ENCODE results near the gene ST6GALNAC4. TPM values are rescaled to one million over a fixed set of nuclear protein-coding genes. Genes with fewer than 3 reads are reported as not detected.

Gene ST6GALNAC4
- total RNA-seq, 6 donors from 2014 or later: 41.3 to 105 (median 56.2) TPM

DNA sequence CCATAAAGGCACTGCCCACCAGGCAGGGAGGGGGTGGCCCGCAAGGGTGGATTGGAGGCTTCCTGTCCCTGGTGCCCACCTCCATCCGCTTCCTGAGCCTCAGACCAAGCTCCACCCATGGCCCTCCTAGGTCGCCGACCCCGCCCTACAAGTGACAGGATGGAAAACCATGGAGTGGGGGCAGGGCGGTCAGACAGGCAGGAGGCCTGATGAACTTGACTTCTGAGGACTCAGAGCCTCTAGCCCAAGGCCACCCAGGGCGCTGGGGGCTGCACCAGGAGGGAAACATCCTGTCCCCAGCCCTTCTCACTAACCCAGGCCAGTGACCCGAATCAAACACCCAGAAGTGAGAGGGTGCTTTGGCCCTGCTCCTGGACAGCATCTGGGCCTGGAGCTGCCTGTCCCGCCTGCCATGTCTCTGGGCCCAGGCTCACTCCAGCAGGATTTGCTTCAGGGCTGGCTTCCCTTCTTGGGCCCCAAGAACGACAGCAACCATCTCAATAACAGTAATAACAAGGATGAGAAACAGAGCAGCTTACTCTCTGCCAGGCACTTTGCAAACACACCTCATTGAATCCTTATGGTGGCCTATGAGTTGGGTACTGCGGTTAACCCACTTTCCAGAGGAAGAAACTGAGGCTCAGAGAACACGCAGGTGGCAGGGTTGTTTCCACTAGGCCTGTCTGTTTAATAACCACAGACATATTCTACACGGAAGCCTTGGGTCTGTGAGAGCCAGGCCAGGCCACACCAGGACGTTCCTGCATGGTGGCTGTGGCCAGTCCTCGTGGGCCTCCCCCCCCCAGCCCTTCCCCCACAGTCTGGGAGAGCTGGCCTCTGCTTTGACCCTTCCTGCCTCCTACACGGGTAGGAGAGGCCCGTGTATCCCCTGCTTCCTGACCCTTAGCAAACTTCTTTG, 13.0 kb downstream of the ST6GALNAC4 start:
- WGBS, 2 donors: 22 to 28% methylated on average over 3 to 17 of the region's 17 CpGs
- no peaks in the 10 kb centered on the region for H3K9me3 ChIP-seq
- TF ChIP-seq POLR2AphosphoS5 (IDR thresholded peaks at IDR 0.05) (peak; percentile 79 to 84), EP300 (IDR thresholded peaks at IDR 0.05) (peak in 2 of 4 donors; percentile 44 to 64), POLR2A (IDR thresholded peaks at IDR 0.05) (peak in 1 of 4 donors; percentile 71)
- TF ChIP-seq, protein P1, sequence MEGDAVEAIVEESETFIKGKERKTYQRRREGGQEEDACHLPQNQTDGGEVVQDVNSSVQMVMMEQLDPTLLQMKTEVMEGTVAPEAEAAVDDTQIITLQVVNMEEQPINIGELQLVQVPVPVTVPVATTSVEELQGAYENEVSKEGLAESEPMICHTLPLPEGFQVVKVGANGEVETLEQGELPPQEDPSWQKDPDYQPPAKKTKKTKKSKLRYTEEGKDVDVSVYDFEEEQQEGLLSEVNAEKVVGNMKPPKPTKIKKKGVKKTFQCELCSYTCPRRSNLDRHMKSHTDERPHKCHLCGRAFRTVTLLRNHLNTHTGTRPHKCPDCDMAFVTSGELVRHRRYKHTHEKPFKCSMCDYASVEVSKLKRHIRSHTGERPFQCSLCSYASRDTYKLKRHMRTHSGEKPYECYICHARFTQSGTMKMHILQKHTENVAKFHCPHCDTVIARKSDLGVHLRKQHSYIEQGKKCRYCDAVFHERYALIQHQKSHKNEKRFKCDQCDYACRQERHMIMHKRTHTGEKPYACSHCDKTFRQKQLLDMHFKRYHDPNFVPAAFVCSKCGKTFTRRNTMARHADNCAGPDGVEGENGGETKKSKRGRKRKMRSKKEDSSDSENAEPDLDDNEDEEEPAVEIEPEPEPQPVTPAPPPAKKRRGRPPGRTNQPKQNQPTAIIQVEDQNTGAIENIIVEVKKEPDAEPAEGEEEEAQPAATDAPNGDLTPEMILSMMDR (IDR thresholded peaks at IDR 0.05): no peak
- H3K4me3 ChIP-seq: peak overlapping the region in 2 of 4 donors; percentile 30 to 31
- H3K36me3 ChIP-seq: peaks cover 0 to 11% (median 6%) of the 10 kb centered on the region in 4 donors
- DNase-seq: peak; percentile 74 to 91
- H3K27me3 ChIP-seq: no peaks in the 10 kb centered on the region
- peaks cover 74 to 81% (median 79%) of the 10 kb centered on the region in 4 donors for H3K4me1 ChIP-seq
- ATAC-seq (ENCODE audit: low FRiP score in 2 of 2): peak in 1 of 2 donors; percentile 64
- H3K27ac ChIP-seq: peak overlapping the region; percentile 86 to 94 (median 88)

DNA sequence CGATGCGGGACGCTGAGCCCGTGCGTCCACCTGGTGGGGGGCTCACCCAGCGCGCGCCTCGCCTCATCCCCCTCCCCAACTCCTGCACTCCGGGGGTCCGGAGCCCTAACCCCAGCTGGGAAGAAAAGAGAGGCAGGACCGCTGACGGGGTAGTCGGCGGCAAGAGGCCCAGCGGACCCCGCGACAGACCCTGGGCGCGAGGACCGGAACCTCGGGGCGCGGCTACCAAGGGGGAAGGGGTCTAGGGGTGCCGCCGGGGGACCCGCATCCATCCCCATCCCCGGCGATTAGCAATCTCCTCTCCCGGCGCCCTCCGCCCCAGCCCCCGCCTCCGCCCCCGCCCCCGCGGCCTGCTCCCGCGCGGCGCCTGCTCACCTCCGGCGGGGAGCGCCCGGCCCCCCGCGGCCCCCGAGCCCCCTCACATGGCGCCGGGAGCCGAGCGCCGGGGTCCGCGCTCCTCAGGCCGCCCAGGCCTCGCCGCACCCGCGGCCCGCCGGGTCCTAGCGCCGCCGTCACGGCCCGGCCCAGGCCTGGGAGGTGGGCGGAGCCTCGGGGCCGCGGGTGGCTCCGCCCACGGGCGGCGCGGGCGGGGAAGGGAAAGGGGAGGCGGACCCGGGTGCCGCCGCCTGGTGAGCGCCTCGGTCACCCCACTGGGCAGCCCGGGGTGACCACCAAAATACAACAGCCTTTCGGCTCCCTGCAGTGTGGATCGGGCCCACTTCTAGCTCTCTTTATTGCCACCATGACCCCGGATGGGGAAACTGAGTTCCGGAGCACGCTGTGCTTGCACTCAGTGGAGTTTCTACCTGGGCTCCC, 17.5 kb downstream of the ST6GALNAC4 start, which contains the start of gene ST6GALNAC6:
Gene ST6GALNAC6 (minus strand): TSS at position 476 of the 816 bp plus-strand sequence. CDS start 1,622 bp downstream, outside the sequence.
- peaks cover 70 to 77% (median 72%) of the 10 kb centered on the region in 4 donors for H3K4me1 ChIP-seq
- no peaks in the 10 kb centered on the region for H3K9me3 ChIP-seq

DNA sequence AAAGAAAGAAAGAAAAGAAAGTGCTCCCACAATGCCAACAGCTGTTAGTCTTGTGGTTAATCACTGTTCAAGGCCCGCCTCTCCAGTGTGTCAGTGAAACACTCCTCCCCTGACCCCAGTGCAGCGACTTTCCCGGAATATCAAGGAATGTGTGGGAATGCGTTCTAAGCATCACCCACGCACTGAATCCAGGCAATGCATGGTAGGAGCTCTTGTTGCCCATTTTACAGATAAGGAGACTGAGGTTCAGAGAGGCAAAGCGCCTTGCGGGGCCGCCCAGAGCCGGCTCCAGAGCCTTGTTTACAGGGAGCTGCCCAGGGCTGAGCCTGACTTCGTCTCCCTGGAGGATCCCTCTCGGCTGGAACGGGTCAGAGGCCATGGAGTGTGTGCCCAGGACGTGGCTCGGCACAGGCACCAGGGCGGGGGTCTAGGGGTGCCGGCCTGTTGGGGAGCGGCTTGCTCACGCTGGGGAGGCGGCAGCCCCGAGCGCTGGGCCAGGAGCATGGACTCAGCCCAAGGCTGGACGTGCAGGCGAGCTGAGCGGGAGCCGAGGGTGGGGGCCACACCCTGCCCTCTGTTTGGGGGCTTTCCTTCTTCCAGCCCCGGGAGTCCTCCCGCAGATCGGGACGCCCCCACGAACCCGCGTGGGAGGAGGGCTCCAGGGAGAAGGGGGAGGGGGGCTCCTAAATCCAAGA, 18.3 kb downstream of the ST6GALNAC4 start:
- H3K9me3 ChIP-seq: peaks cover 0 to 3% (median 0%) of the 10 kb centered on the region in 4 donors
- peaks cover 62 to 70% (median 65%) of the 10 kb centered on the region in 4 donors for H3K4me1 ChIP-seq
- TF ChIP-seq POLR2A (IDR thresholded peaks at IDR 0.05) (peak in 2 of 4 donors; percentile 15 to 26), POLR2AphosphoS5 (IDR thresholded peaks at IDR 0.05) (peak; percentile 58 to 83), EP300 (IDR thresholded peaks at IDR 0.05) (peak in 2 of 4 donors; percentile 17 to 62)
- TF ChIP-seq, protein P1 (IDR thresholded peaks at IDR 0.05): no peak
- WGBS, 2 donors: 14 to 29% methylated on average over 5 to 30 of the region's 32 CpGs
- H3K27ac ChIP-seq: peak overlapping the region; percentile 92 to 98 (median 95)
- peaks cover 21 to 32% (median 28%) of the 10 kb centered on the region in 4 donors for H3K36me3 ChIP-seq
- peak overlapping the region; percentile 90 to 98 (median 94) for H3K4me3 ChIP-seq
- peak; percentile 8 to 79 for ATAC-seq (ENCODE audit: low FRiP score in 2 of 2)
- DNase-seq: peak in 1 of 2 donors; percentile 89
- H3K27me3 ChIP-seq: no peaks in the 10 kb centered on the region

More for the DNA sequence above, 17.5 kb downstream of the ST6GALNAC4 start, which contains the start of gene ST6GALNAC6:
- no peaks in the 10 kb centered on the region for H3K27me3 ChIP-seq
- H3K36me3 ChIP-seq: peaks cover 14 to 24% (median 21%) of the 10 kb centered on the region in 4 donors
- WGBS, 2 donors: 1 to 9% methylated on average over 4 to 14 of the region's 89 CpGs
- DNase-seq: peak; percentile 81 to 97
- peak within 1 kb of the TSS; percentile 92 to 98 (median 95) for H3K27ac ChIP-seq
- TF ChIP-seq POLR2A (IDR thresholded peaks at IDR 0.05) (peak in 2 of 4 donors; percentile 48 to 59), EP300 (IDR thresholded peaks at IDR 0.05) (no peak), POLR2AphosphoS5 (IDR thresholded peaks at IDR 0.05) (peak in 1 of 2 donors; percentile 43)
- TF ChIP-seq, protein P1 (IDR thresholded peaks at IDR 0.05): peak in 2 of 6 experiments; percentile 10 to 13
- peak within 1 kb of the TSS; percentile 90 to 98 (median 94) for H3K4me3 ChIP-seq
- ATAC-seq (ENCODE audit: low FRiP score in 2 of 2): peak; percentile 79 to 90

DNA sequence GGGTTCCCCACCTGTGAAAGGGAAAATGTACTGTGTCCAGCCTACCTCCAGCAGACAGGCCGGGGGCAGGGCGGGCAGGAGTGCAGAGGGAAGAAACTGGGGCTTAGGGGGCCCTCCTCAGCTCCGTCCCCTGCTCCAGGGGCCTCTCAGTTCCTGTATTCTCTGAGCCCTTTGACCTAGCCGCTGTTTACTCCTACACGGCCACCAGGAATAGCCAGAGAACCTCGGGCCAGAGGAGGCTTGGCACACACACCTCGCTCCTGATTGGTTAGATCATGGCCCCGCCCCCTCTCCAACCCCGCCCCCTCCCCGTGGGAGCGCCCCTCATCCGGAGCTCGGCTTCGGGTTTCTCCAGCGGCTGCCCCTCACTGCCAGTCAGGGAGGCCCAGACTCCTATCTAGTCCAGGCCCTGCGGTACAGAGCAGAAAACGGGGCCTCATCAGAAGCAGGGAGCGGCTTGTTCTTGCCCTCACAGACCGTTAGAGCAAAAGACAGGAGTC, 19.6 kb downstream of the ST6GALNAC4 start:
- DNase-seq (peak; percentile 79 to 88), ATAC-seq (ENCODE audit: low FRiP score in 2 of 2) (peak; percentile 82 to 87)
- Histone ChIP-seq H3K36me3 (peaks cover 26 to 45% (median 40%) of the 10 kb centered on the region in 4 donors), H3K27ac (peak overlapping the region; percentile 92 to 98 (median 95)), H3K27me3 (no peaks in the 10 kb centered on the region), H3K4me1 (peaks cover 49 to 56% (median 52%) of the 10 kb centered on the region in 4 donors), H3K4me3 (peak overlapping the region; percentile 4 to 98 (median 49)), H3K9me3 (peaks cover 0 to 12% (median 4%) of the 10 kb centered on the region in 4 donors)
- WGBS, 2 donors: 21 to 54% methylated on average over 2 to 14 of the region's 19 CpGs
- TF ChIP-seq, protein P1 (IDR thresholded peaks at IDR 0.05): no peak
- peak in 1 of 4 donors; percentile 27 for TF ChIP-seq POLR2A (IDR thresholded peaks at IDR 0.05)
- no peak for TF ChIP-seq POLR2AphosphoS5 (IDR thresholded peaks at IDR 0.05)
